GM11168 (cell line): ENCODE data around the gene SUMF2.
"Not testable (repeated sequence)": the region's sequence is repeated elsewhere in the genome, so short reads cannot be mapped to it uniquely, and the experiment has no call there.

ENCODE experiments used
- in situ Hi-C: fragments of 300-500 bp; cut with MboI; formaldehyde crosslinking; loops from one replicate; pipeline ENCODE4 v1.12.0; 2022; ENCODE audit warnings: low sequenced_read_pairs; ENCODE audit not compliant: unreplicated experiment

The SUMF2 gene

DNA sequence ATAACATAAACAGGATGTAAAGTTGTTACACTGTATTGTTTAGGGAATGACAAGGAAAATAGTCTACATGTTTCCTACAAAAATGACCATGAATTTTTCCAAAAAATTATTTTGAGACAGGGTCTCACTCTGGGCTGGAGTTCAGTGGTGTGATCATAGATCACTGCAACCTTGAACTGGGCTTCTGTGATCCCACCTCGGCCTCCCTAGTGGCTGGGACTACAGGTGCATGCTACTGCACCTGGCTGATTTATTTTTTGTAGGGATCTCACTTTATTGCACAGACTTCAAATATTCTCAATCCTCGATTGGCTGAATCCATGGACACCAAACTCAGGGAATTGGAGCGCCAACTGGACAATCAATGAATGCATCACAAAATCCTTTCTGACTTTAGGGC lies 35.6 kb downstream of the SUMF2 start:
- in situ Hi-C loops: loop anchor here (25.0 kb wide), 1 partner anchor 462 kb away; no protein-coding TSS in a partner anchor

DNA sequence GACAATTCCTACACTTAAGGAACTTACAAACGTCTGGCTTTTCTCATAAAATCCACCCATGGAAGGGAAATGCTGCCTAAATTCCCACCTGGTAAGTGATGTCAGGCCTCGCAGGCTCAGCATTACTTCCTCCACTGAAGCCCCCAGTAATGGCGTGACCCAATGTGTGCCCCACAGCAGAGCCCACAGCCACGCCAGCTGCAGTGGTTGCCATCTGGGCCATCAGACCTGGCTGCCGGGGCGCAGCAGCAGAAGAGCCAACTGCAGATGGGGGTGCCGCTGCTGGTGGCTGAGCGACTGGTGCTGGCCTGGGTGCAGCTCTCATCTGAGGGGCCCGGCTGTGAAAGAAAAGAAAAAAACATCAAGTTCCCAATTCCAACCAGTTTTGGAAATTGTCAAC lies 40.1 kb downstream of the SUMF2 start:
- in situ Hi-C loops: not testable (repeated sequence)

DNA sequence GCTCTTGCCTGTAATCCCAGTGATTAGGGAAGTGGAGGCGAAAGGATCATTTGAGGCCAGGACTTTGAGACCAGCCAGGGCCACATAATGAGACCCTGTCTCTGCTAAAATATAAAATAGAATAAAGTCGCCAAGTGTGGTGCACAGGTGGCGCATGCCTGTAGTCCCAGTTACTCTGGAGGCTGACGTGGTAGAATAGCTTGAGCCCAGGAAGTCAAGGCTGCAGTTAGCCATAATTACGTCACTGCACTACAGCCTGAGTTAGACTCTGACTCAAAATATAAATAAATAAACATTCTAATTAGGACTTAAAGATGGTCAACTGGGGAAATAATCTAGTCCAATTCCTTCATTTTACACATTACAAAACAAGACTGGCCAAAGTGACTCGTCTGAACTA lies 41.4 kb downstream of the SUMF2 start:
- in situ Hi-C loops: no loop called here

DNA sequence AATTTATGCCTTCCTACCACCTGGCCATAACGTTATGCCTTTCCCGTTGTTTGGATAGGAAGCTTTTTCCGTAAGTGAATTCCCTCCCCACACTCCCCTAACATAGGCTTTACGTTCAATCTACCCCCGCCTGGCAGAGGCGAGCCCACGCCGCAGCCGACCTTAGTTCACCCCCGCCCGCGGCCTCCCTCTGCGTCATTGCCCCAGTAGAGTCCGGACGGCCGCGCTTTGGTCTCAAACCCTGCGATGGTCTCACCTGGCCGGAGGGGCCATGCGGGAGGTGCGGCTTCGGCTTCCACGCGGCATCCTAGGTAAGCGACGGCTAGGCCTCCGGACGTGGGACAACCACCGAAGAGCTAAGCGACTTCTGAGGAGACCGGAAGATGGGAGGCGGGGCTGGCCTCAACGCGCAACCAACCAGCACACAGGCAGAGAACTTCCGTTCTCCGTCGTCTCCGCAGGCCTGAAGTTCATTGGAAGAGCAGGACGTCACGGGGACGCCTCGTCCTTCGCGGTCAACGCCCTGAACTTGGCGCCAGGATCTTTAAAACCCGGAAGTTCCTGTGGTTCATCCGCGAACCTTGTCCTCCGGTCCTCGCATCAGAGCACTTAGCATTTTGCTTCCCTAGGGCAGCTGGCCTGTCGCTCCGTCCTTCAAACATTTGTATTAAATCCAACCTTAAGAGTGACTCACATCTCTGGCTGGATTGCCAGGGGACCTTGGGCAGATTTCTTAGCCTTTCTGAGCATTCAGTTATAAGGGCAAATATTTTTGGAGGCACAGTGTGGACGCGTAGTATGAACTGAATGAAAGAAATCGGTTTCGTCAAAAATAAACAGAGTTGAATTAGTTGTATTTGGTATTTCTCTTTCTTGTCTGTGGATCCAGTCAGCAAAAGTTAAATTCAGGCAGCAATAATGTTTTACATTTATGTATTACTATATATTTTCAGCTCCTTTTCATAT lies 42.3 kb downstream of the SUMF2 start, which contains the start of gene CHCHD2:
TSS of gene CHCHD2 (minus strand) at position 369 of the 966 bp plus-strand sequence. CDS start at position 306, 63 bp downstream.
- in situ Hi-C loops: no loop called here

DNA sequence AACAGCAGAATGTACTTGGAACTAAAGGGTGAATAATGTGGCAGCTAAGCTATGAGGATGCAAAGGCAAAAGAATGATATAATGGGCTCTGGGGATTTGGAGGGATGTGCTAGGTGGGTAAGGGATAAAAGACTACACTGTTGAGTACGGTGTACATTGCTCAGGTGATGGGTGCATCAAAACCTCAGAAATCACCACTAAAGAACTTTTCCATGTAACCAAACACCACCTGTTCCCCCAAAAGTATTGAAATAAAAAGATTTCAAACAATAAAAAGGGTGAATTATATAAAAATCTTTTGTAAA lies 43.8 kb downstream of the SUMF2 start:
- in situ Hi-C loops: no loop called here

DNA sequence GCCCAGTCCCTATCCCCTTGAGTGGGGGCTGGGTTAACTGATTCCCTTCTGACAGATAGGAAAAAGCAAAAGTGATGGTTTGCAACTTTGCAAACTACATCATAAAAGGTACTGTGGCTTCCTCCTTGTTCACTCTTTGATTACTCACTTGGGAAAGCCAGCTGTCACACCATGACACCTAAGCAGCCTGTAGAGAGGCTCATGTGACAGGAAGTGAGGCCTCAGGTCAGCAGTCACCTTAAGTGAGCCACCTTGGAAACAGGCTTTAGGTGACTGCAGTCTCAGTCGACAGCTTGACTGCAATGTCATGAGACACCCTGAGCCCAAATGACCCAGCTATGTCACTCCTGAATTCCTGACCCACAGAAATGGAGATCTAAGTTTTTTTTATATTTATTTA lies 46.5 kb downstream of the SUMF2 start:
- in situ Hi-C loops: no loop called here

DNA sequence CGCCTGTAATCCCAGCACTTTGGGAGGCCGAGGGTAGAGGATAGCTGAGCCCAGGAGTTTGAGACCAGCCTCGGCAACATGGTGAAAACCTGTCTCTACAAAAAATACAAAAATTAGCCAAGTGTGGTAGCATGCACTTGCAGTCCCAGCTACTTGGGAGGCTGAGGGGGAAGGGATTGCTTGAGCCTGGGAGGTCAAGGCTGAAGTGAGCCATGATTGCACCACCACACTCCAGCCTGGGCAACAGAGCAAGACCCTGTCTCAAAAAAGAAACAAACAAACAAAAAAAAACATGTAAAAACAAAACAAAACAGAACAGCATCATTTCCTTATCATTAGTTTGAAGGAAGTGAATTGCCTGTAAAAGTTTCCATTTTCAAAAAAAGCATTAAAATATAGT lies 48.2 kb downstream of the SUMF2 start:
- in situ Hi-C loops: not testable (repeated sequence)

DNA sequence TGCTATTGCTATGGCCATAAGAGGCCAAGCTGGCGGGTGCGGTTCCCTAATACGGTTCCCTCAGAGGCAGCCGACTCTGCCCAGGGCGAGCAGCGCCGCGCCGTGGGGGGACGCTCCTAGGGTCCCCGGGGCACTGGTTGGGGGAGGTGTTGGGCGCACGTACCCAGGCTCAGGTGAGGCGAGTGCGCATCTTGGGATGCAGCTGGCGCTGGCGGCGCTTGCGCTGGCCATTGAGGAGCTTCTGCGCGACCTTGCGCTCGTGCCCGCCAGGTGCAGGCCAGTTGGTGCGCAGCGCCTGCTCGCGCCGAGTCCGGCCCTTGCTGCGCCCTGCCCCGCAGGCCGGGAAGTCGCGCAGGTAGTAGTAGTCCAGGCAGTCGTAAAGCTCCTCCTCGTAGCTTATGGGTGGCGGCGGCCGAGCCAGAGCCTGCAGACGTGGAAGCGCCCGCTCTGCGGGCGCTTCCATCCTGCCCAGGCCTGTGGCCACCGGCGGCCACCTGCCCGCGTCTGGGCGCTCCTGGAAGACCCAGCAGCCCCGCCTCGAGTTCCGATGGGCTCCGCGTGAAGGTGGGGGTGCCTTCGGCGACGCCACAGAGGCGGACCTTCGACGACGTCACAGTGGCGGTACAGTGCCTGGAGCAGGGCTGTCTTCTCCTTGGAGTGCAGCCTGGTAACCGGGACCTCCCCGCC lies 51.9 kb downstream of the SUMF2 start, which contains the start of gene NUPR2:
TSS of gene NUPR2 (minus strand) at position 566 of the 687 bp plus-strand sequence. CDS start at position 463, 103 bp downstream.
- in situ Hi-C loops: no loop called here

DNA sequence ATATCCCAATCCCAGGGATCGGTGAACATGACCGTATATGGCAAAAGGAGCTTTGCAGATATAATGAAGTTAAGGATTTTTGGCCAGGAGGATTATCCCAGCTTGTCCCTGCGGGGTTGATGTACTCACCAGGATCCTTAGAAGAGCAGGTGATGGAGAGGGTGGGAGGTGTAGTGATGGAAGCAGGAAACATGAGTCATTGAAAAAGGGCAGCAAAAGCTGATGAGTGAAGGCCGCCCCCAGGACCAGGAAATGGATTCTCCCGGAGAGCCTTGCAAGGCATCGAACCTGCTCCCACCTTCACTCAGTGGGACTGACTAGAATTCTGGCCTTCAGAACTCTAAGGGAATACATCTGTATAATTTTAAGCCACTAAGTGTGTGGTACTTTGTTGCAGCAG lies 57.4 kb downstream of the SUMF2 start:
- in situ Hi-C loops: no loop called here

DNA sequence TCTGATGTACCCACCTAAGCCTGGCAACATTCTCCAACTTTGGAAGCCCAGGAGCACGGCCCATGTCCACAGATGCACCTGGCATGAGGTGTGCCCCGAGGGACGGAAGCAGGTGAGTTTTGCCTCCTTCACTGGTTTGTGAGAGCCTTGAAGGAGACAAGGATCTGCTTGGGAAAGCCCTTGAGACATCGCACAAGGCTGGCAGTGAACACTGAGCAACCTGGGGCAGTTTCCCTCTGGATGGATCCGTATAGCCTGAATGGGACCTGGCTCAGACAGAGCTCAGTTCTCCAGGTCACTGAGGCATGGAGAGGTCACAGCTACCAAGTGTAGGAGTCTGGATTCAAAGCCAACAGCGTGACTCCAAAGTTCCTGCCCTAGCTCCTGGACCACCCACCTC lies 60.9 kb downstream of the SUMF2 start:
- in situ Hi-C loops: no loop called here

DNA sequence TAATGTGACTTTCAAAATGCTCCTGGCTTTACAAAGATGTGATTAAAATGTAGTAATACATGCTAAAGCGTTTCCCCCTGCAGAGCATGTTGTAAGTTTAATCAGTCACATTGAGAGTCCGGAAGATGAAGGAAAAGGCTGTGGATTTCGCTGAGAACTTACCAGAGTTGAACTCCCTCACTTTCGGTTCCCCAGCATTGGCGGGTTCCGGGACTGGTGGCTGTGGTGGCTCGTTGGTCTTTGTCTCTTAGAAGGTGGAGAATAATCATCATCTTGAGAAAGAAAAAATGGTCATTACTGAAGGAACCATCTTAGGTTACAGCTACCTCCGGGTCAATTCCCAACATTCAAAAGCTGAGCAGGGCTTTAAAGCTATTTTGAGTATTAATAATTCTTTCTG lies 61.7 kb downstream of the SUMF2 start:
- in situ Hi-C loops: no loop called here

DNA sequence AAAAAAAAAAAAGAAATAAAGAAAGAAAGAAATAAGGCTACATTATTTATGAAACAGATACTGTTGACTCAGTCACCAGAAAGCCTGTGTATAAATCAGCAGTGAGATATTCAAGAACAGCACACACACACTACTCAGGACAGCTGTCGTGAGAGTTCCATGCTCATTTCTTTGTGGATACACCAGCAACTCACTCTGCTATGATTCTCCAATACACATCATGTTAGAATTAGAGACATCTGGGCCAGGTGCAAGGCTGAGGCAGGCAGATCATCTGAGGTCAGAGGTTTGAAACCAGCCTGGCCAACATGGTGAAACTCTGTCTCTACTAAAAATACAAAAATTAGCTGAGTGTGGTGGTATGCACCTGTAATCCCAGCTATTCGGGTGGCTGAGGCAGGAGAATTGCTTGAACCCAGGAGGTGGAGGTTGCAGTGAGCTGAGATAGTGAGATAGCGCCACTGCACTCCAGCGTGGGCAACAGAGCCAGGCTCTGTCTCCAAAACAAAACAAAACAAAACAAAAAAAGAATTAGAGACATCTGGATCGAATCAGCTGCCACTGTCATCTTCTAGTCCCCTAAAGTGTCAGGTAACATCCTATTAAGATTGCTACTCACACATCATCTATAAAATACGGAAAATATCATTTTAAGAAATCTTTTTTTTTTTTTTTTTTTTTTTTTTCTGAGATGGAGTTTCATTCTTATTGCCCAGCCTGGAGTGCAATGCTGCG lies 63.3 kb downstream of the SUMF2 start:
- in situ Hi-C loops: no loop called here
